IMR-90 (cell line): ENCODE data around the gene TRAPPC12. TPM values are rescaled to one million over a fixed set of nuclear protein-coding genes. Genes with fewer than 3 reads are reported as not detected.

Source experiments
- ATAC-seq: fragments of 200-7000 bp; cut with Tn5 transposase; 2 replicates; pipeline ENCODE4 v1.9.1; 2020; ENCODE audit warnings: low read depth, mild to moderate bottlenecking, moderate library complexity
- BruUV-seq: library from RNA; stranded (reverse); fragments of 400-500 nt; replicated peaks from 2 replicates; lab custom pipeline; 2021; lab: Mats Ljungman, UMichigan
- CTCF ChIA-PET: fragments of 300-600 bp; formaldehyde crosslinking; extraction: SDS; loops from one replicate; lab custom pipeline; 2021; ENCODE audit warnings: antibody characterized with exemption; lab: Yijun Ruan, JAX
- POLR2A ChIA-PET: fragments of 300-600 bp; sonication (Branson Sonifier 250); formaldehyde crosslinking; loops from one replicate; lab custom pipeline; 2022; ENCODE audit warnings: antibody characterized with exemption; ENCODE audit not compliant: unreplicated experiment; lab: Charles Lee
- DNase-seq: peaks from one replicate; pipeline ENCODE4 v3.0.0; 2013
- H2AFZ ChIP-seq: replicated peaks from 2 replicates; pipeline ENCODE3; 2013; ENCODE audit warnings: low read length, mild to moderate bottlenecking; ENCODE audit not compliant: poor library complexity
- H2AK5ac ChIP-seq: 2 replicates; pipeline ENCODE4 v1.6.1; 2013; ENCODE audit warnings: low read depth, low read length, inconsistent platforms
- H2AK9ac ChIP-seq: replicated peaks from 2 replicates; pipeline ENCODE3; 2013; ENCODE audit warnings: mild to moderate bottlenecking, low read depth, low read length, moderate library complexity; ENCODE audit not compliant: poor library complexity
- H2BK120ac ChIP-seq: 2 replicates; pipeline ENCODE4 v1.6.1; 2013; ENCODE audit warnings: low read depth, low read length, inconsistent platforms
- H2BK15ac ChIP-seq: 3 replicates; pipeline ENCODE4 v1.6.1; 2013; ENCODE audit warnings: low read depth, low read length, inconsistent platforms
- H2BK20ac ChIP-seq: 2 replicates; pipeline ENCODE4 v1.6.1; 2013; ENCODE audit warnings: low read depth, mild to moderate bottlenecking, inconsistent platforms, low read length, moderate library complexity
- H2BK5ac ChIP-seq: 2 replicates; pipeline ENCODE4 v1.6.1; 2013; ENCODE audit warnings: mild to moderate bottlenecking, low read depth, low read length, inconsistent platforms; ENCODE audit not compliant: poor library complexity, severe bottlenecking
- H3K14ac ChIP-seq: replicated peaks from 2 replicates; pipeline ENCODE4 v1.6.1; 2013; ENCODE audit warnings: low read depth, low read length, inconsistent platforms
- H3K18ac ChIP-seq: 2 replicates; pipeline ENCODE4 v1.6.1; 2013; ENCODE audit warnings: low read depth, low read length, control low read depth
- H3K23ac ChIP-seq: 2 replicates; pipeline ENCODE4 v1.6.1; 2013; ENCODE audit warnings: low read depth, low read length, inconsistent platforms
- H3K27ac ChIP-seq: 2 replicates; pipeline ENCODE4 v1.5.1; 2013; ENCODE audit warnings: mild to moderate bottlenecking, control low read depth, low read length; ENCODE audit not compliant: insufficient read depth
- H3K27me3 ChIP-seq: 2 replicates; pipeline ENCODE4 v1.6.1; 2013; ENCODE audit warnings: low read length; ENCODE audit not compliant: control insufficient read depth, insufficient read depth
- H3K36me3 ChIP-seq: 2 replicates; pipeline ENCODE4 v1.6.1; 2013; ENCODE audit warnings: low read length, mixed read lengths; ENCODE audit not compliant: control insufficient read depth, insufficient read depth
- H3K4ac ChIP-seq: 2 replicates; pipeline ENCODE4 v1.6.1; 2013; ENCODE audit warnings: low read depth, low read length, inconsistent platforms
- H3K4me1 ChIP-seq: 2 replicates; pipeline ENCODE4 v1.6.1; 2013; ENCODE audit warnings: low read length, mixed read lengths; ENCODE audit not compliant: control insufficient read depth, insufficient read depth
- H3K4me2 ChIP-seq: 2 replicates; pipeline ENCODE4 v1.6.1; 2013; ENCODE audit warnings: low read depth, mild to moderate bottlenecking, control low read depth, low read length, moderate library complexity
- H3K4me3 ChIP-seq: 2 replicates; pipeline ENCODE4 v1.5.1; 2013; ENCODE audit warnings: low read depth, mild to moderate bottlenecking, control low read depth, low read length, moderate library complexity; ENCODE audit not compliant: insufficient read depth
- H3K56ac ChIP-seq: 2 replicates; pipeline ENCODE4 v1.6.1; 2013; ENCODE audit warnings: low read length, inconsistent platforms; ENCODE audit not compliant: insufficient read depth; ENCODE audit errors: extremely low read depth
- H3K79me1 ChIP-seq, 2 experiments: 2 replicates each; pipeline ENCODE4 v1.6.1; 2013; ENCODE audit warnings: low read length in 2 of 2, inconsistent platforms in 1 of 2, low read depth in 1 of 2
- H3K9ac ChIP-seq: 2 replicates; pipeline ENCODE4 v1.6.1; 2013; ENCODE audit warnings: low read depth, low read length, control low read depth
- H3K9me1 ChIP-seq: 2 replicates; pipeline ENCODE4 v1.6.1; 2013; ENCODE audit warnings: low read length, inconsistent platforms; ENCODE audit not compliant: insufficient read depth
- H3K9me3 ChIP-seq: 2 replicates; pipeline ENCODE4 v1.6.1; 2013; ENCODE audit warnings: low read length; ENCODE audit not compliant: control insufficient read depth, insufficient read depth
- H4K20me1 ChIP-seq: 2 replicates; pipeline ENCODE4 v1.6.1; 2013; ENCODE audit warnings: low read length, inconsistent platforms; ENCODE audit not compliant: insufficient read depth
- H4K5ac ChIP-seq: 2 replicates; pipeline ENCODE4 v1.6.1; 2013; ENCODE audit warnings: mild to moderate bottlenecking, low read depth, low read length, control low read depth
- H4K8ac ChIP-seq, 2 experiments: 2 replicates each; pipeline ENCODE4 v1.6.1; 2013; ENCODE audit warnings: low read depth in 2 of 2, low read length in 2 of 2, control low read depth in 1 of 2, inconsistent platforms in 1 of 2
- H4K91ac ChIP-seq: 2 replicates; pipeline ENCODE4 v1.6.1; 2013; ENCODE audit warnings: low read depth, low read length, inconsistent platforms; ENCODE audit not compliant: insufficient read depth
- BHLHE40 ChIP-seq: fragments of 150-350 bp; IDR thresholded peaks from 2 replicates; pipeline ENCODE4 v1.6.1; 2016; ENCODE audit warnings: mild to moderate bottlenecking, low read depth, low read length
- CEBPB ChIP-seq: IDR thresholded peaks from 2 replicates; pipeline ENCODE4 v1.6.1; 2012; ENCODE audit warnings: low read depth, low read length, improper control_type of control experiment
- ELK1 ChIP-seq: fragments of 150-350 bp; IDR thresholded peaks from 2 replicates; pipeline ENCODE4 v1.6.1; 2016; ENCODE audit warnings: low read depth, mild to moderate bottlenecking, low read length, moderate library complexity, borderline replicate concordance
- FOS ChIP-seq: fragments of 150-350 bp; IDR thresholded peaks from 2 replicates; pipeline ENCODE4 v1.6.1; 2016; ENCODE audit warnings: low read depth, low read length
- MAFK ChIP-seq: IDR thresholded peaks from 2 replicates; pipeline ENCODE4 v1.6.1; 2012; ENCODE audit warnings: low read depth, low read length, improper control_type of control experiment
- MAZ ChIP-seq: IDR thresholded peaks from 2 replicates; pipeline ENCODE4 v1.6.1; 2012; ENCODE audit warnings: low read depth, mild to moderate bottlenecking, low read length, improper control_type of control experiment, moderate library complexity, borderline replicate concordance
- NFE2L2 ChIP-seq: fragments of 150-350 bp; IDR thresholded peaks from 2 replicates; pipeline ENCODE4 v1.6.1; 2016; ENCODE audit warnings: low read depth, mild to moderate bottlenecking, low read length
- POLR2A ChIP-seq: IDR thresholded peaks from 2 replicates; pipeline ENCODE4 v1.6.1; 2012; ENCODE audit warnings: mild to moderate bottlenecking, low read depth, low read length
- RCOR1 ChIP-seq: IDR thresholded peaks from 2 replicates; pipeline ENCODE4 v1.6.1; 2012; ENCODE audit warnings: mild to moderate bottlenecking, low read length, improper control_type of control experiment; ENCODE audit not compliant: insufficient replicate concordance
- SMC3 ChIP-seq: fragments of 150-350 bp; IDR thresholded peaks from 2 replicates; pipeline ENCODE4 v1.6.1; 2016; ENCODE audit warnings: low read depth, mild to moderate bottlenecking, antibody characterized with exemption, low read length, moderate library complexity
- USF2 ChIP-seq: fragments of 150-350 bp; IDR thresholded peaks from 2 replicates; pipeline ENCODE4 v1.6.1; 2017; ENCODE audit warnings: mild to moderate bottlenecking, antibody characterized with exemption, low read length, low read depth
- WGBS, 2 experiments: methylation state at CpG; one replicate each; pipeline versions ENCODE4 v1.1.5 to v1.1.7; 2013; ENCODE audit warnings: missing lambda C conversion rate in 2 of 2; ENCODE audit not compliant: insufficient read length in 1 of 2; ENCODE audit errors: extremely low coverage in 2 of 2; 5-methylcytosine and 5-hydroxymethylcytosine counted together
- dilution Hi-C: fragments of 300-500 bp; cut with HindIII; formaldehyde crosslinking; loops from one replicate; pipeline ENCODE4 v1.14.3; 2018; ENCODE audit warnings: low sequenced_read_pairs; ENCODE audit not compliant: unreplicated experiment
- in situ Hi-C: fragments of 300-500 bp; cut with MboI; formaldehyde crosslinking; loops from 3 replicates; pipeline ENCODE4 v1.14.3; 2019; ENCODE audit warnings: low sequenced_read_pairs, inconsistent platforms, mixed read lengths
- intact Hi-C: fragments of 100-400 bp; cut with micrococcal nuclease; formaldehyde crosslinking; loops from 2 replicates; pipeline ENCODE4 v1.10.0; 2022
- polyA plus RNA-seq, 3 experiments: library from polyadenylated mRNA; depleted of rRNA; stranded (reverse); fragments of >200 nt; gene quantifications; 2 replicates each; pipeline ENCODE4 v1.2.3, GENCODE V29; 2012; ENCODE audit warnings: low replicate concordance in 1 of 3
- total RNA-seq: library from RNA; depleted of rRNA; stranded (reverse); fragments of >200 nt; gene quantifications from 2 replicates; pipeline ENCODE4 v1.2.3, GENCODE V29; 2012

Gene TRAPPC12
- total and polyA plus RNA-seq, 2 of the 4 experiments (the other 2 are of a cell fraction) = 25.8 to 69.9 TPM

- peak overlapping the region; percentile 67 for H3K27ac ChIP-seq
- no peak overlapping the region for H2BK15ac ChIP-seq
- no peak overlapping the region for H3K9ac ChIP-seq
- no peaks in the 10 kb centered on the region for H3K79me1 ChIP-seq
- peak; percentile 55 for ATAC-seq
- H3K4me2 ChIP-seq = peak overlapping the region; percentile 19
- WGBS, 2 experiments = 51% methylated on average over 4 of the region's 29 CpGs; no CpG with 5 or more reads in 1 of the 2 experiments
- no peak overlapping the region for H3K14ac ChIP-seq
- DNase-seq = peak; percentile 96
- intact Hi-C loops (loop anchor here (2.0 kb wide), 1 partner anchor 66 kb away; the partner anchor contains the start of gene RNASEH1), dilution Hi-C loops (no loop called here), in situ Hi-C loops (no loop called here)
- H4K5ac ChIP-seq = peak overlapping the region; percentile 21; the same call in 1 of the 2 replicates
- no peaks in the 10 kb centered on the region for H3K9me3 ChIP-seq
- H3K18ac ChIP-seq = 0 out of 2 replicates have a peak overlapping the region, but pooled peaks have one; percentile 2
- no peak overlapping the region for H3K56ac ChIP-seq
- peak overlapping the region; percentile 12 for H2BK5ac ChIP-seq
- H2BK20ac ChIP-seq = no peak overlapping the region; the same call in 1 of the 2 replicates
- H3K4me3 ChIP-seq = no peak overlapping the region
- no TSS peak for BruUV-seq
- POLR2A ChIA-PET = no interaction called here
- H3K9me1 ChIP-seq = peaks cover 11% of the 10 kb centered on the region; the same call in 1 of the 2 replicates
- peak overlapping the region; percentile 54; the same call in 1 of the 2 replicates for H2AK5ac ChIP-seq
- CTCF ChIA-PET = interaction anchor here (1.2 kb wide), 1 partner anchor 159 kb away, joined by 3 read pairs; no protein-coding TSS in a partner anchor
- peak overlapping the region; percentile 5; the same call in 1 of the 2 replicates for H2BK120ac ChIP-seq
- peak overlapping the region in 1 of 2 experiments; percentile 10; a peak in 2 of 4 replicates for H4K8ac ChIP-seq
- H3K36me3 ChIP-seq = peaks cover 13% of the 10 kb centered on the region; the same call in 1 of the 2 replicates
- peak overlapping the region; percentile 72; the same call in 1 of the 2 replicates for H3K4ac ChIP-seq
- no peak overlapping the region for H2AK9ac ChIP-seq
- peak overlapping the region; percentile 34 for H4K91ac ChIP-seq
- peak overlapping the region; percentile 73 for H2AFZ ChIP-seq
- peak overlapping the region; percentile 60 for H3K23ac ChIP-seq
- H3K27me3 ChIP-seq = no peaks in the 10 kb centered on the region
- H3K4me1 ChIP-seq = peaks cover 6% of the 10 kb centered on the region; the same call in 1 of the 2 replicates
- no peaks in the 10 kb centered on the region for H4K20me1 ChIP-seq
- TF ChIP-seq ELK1 = no peak
- peak; percentile 58 for TF ChIP-seq FOS
- no peak for TF ChIP-seq SMC3
- no peak for TF ChIP-seq RCOR1
- TF ChIP-seq USF2 = 0 out of 2 replicates have a peak, but pooled peaks have one; percentile 9
- no peak for TF ChIP-seq NFE2L2
- peak; percentile 23; the same call in 1 of the 2 replicates for TF ChIP-seq BHLHE40
- peak; percentile 23 for TF ChIP-seq POLR2A
- TF ChIP-seq MAZ = no peak; the same call in 1 of the 2 replicates
- TF ChIP-seq CEBPB = peak; percentile 99
- no peak for TF ChIP-seq MAFK
These were observed 113.6 kb downstream of the TRAPPC12 start for GRCh38 chr2:3492951-3493614.
